Peyer's patch (tissue), 4 donors: ENCODE results near the gene PVR. TPM values are rescaled to one million over a fixed set of nuclear protein-coding genes. Genes with fewer than 3 reads are reported as not detected.

ENCODE experiments used
- DNase-seq, 3 donors: peaks; one replicate each; pipeline ENCODE4 v3.0.0-alpha.2; 2017 to 2019
- H3K27ac ChIP-seq, 4 donors: fragments of 200-600 bp; sonication (generic); one replicate each; pipeline ENCODE4 v1.5.1; 2016 to 2019
- H3K27me3 ChIP-seq, 2 donors: fragments of 200-600 bp; sonication (generic); one replicate each; pipeline ENCODE4 v1.5.1; 2019
- H3K36me3 ChIP-seq, 3 donors: fragments of 200-600 bp; sonication (generic); one replicate each; pipeline ENCODE4 v1.5.1; 2016 to 2019
- H3K4me1 ChIP-seq, 4 donors: fragments of 200-600 bp; sonication (generic); one replicate each; pipeline ENCODE4 v1.5.1; 2016 to 2019
- H3K4me3 ChIP-seq, 4 donors: fragments of 200-600 bp; sonication (generic); 1 replicate in 3 of 4; 2 replicates in 1 of 4; pipeline ENCODE4 v1.5.1; 2016 to 2019; ENCODE audit warnings: mild to moderate bottlenecking in 1 of 4
- H3K9me3 ChIP-seq, 4 donors: fragments of 200-600 bp; sonication (generic); one replicate each; pipeline ENCODE4 v1.5.1; 2016 to 2019; ENCODE audit warnings: mild to moderate bottlenecking in 1 of 4
- POLR2A ChIP-seq, 2 donors: fragments of 450-650 bp; IDR thresholded peaks; one replicate each; pipeline ENCODE4 v1.5.1; 2017; ENCODE audit warnings: antibody characterized with exemption in 2 of 2, mild to moderate bottlenecking in 2 of 2, moderate library complexity in 2 of 2
- total RNA-seq, 4 donors: library from RNA; depleted of rRNA; stranded (reverse); fragments of >200 nt; gene quantifications; one replicate each; pipeline ENCODE4 v1.1.0, GENCODE V29; 2016
- TF ChIP-seq, protein P1 (sequence below), 6 experiments: fragments of 450-650 bp in 4 of 6; fragments of 200-600 bp in 2 of 6; sonication (generic) in 1 of 6; IDR thresholded peaks; one replicate each; pipeline ENCODE4 v1.5.1; 2017 to 2019; ENCODE audit warnings: antibody characterized with exemption in 6 of 6, mild to moderate bottlenecking in 3 of 6, moderate library complexity in 1 of 6

Gene PVR
- total RNA-seq, 4 donors from 2014 or later: 21.7 to 49.3 (median 40.0) TPM

DNA sequence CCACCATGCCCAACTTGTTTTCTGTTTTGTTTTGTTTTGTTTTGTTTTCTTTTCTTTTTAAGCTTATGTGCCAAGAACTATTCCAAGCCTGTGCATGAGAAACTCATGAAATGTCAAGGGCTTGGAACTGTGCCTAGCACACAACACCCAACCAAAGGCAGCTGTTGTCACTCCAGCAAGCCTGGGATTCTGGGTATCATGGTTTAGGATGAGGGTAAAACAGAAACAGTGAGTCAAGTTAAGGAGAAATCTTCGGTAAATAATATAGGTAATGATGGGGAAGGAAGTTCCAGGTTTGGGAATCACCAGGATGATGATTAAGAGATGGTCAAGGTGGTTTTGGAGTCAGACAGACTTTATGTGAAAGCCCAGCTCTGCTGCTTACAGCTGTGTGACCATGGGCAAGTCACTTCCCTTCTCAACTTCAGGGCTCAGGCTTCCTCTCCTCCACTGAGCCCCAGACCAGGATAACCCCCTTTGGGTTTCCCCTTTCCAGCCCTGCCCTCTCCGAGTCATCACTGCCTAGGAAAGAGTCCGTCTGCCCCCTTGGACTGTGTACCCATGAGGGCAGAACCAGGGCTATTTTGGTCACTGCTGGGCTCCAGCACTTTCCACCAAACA lies 5.0 kb downstream of the PVR start:
- Histone ChIP-seq H3K9me3 (no peaks in the 10 kb centered on the region), H3K36me3 (peaks cover 0 to 68% (median 0%) of the 10 kb centered on the region in 3 donors), H3K4me3 (no peak overlapping the region), H3K4me1 (peaks cover 0 to 18% (median 4%) of the 10 kb centered on the region in 4 donors), H3K27me3 (no peaks in the 10 kb centered on the region), H3K27ac (no peak overlapping the region)
- TF ChIP-seq, protein P1, sequence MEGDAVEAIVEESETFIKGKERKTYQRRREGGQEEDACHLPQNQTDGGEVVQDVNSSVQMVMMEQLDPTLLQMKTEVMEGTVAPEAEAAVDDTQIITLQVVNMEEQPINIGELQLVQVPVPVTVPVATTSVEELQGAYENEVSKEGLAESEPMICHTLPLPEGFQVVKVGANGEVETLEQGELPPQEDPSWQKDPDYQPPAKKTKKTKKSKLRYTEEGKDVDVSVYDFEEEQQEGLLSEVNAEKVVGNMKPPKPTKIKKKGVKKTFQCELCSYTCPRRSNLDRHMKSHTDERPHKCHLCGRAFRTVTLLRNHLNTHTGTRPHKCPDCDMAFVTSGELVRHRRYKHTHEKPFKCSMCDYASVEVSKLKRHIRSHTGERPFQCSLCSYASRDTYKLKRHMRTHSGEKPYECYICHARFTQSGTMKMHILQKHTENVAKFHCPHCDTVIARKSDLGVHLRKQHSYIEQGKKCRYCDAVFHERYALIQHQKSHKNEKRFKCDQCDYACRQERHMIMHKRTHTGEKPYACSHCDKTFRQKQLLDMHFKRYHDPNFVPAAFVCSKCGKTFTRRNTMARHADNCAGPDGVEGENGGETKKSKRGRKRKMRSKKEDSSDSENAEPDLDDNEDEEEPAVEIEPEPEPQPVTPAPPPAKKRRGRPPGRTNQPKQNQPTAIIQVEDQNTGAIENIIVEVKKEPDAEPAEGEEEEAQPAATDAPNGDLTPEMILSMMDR (IDR thresholded peaks at IDR 0.05): no peak
- no peak for TF ChIP-seq POLR2A (IDR thresholded peaks at IDR 0.05)
- DNase-seq: no peak

DNA sequence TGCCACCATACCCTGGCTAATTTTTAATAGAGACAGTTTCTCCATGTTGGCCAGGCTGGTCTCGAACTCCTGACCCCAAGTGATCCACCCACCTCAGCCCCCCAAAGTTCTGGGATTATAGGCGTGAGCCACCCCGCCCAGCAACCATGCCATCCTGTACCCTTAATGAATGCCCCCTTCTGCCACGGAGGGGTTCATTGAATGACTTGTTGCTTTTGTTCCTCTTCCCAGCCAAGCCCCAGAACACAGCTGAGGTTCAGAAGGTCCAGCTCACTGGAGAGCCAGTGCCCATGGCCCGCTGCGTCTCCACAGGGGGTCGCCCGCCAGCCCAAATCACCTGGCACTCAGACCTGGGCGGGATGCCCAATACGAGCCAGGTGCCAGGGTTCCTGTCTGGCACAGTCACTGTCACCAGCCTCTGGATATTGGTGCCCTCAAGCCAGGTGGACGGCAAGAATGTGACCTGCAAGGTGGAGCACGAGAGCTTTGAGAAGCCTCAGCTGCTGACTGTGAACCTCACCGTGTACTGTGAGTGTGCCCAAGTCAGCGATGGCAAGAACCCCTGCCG lies 6.0 kb downstream of the PVR start:
- H3K27me3 ChIP-seq: no peaks in the 10 kb centered on the region
- peaks cover 0 to 71% (median 0%) of the 10 kb centered on the region in 3 donors for H3K36me3 ChIP-seq
- H3K27ac ChIP-seq: no peak overlapping the region
- peak in 1 of 3 donors; percentile 34 for DNase-seq
- H3K4me1 ChIP-seq: peaks cover 0 to 21% (median 4%) of the 10 kb centered on the region in 4 donors
- no peak overlapping the region for H3K4me3 ChIP-seq
- H3K9me3 ChIP-seq: no peaks in the 10 kb centered on the region
- TF ChIP-seq, protein P1 (IDR thresholded peaks at IDR 0.05): no peak
- TF ChIP-seq POLR2A (IDR thresholded peaks at IDR 0.05): no peak

DNA sequence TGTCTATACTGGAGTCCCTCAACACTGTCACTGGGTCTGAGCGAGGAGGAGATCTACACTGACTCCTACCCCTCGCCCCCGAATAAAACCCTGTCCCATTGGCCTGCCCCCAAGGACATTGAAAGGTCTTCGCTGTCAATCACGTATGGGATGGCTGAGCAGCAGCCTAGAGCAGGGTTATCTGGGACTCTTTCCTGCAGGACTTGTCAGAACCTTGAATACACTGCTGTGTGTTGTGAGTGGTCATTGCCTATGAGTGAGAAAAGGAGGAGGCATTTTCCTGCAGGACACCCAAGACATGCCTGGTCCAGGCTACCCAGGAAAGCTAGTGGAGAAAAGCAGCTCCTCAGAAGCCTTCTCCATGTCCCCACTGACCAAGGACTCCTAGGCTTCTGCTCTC lies 9.6 kb downstream of the PVR start:
- no peak overlapping the region for H3K27ac ChIP-seq
- DNase-seq: no peak
- H3K9me3 ChIP-seq: no peaks in the 10 kb centered on the region
- TF ChIP-seq, protein P1 (IDR thresholded peaks at IDR 0.05): no peak
- TF ChIP-seq POLR2A (IDR thresholded peaks at IDR 0.05): no peak
- H3K36me3 ChIP-seq: peaks cover 0 to 70% (median 0%) of the 10 kb centered on the region in 3 donors
- no peaks in the 10 kb centered on the region for H3K27me3 ChIP-seq
- H3K4me3 ChIP-seq: no peak overlapping the region
- peaks cover 0 to 7% (median 2%) of the 10 kb centered on the region in 4 donors for H3K4me1 ChIP-seq

DNA sequence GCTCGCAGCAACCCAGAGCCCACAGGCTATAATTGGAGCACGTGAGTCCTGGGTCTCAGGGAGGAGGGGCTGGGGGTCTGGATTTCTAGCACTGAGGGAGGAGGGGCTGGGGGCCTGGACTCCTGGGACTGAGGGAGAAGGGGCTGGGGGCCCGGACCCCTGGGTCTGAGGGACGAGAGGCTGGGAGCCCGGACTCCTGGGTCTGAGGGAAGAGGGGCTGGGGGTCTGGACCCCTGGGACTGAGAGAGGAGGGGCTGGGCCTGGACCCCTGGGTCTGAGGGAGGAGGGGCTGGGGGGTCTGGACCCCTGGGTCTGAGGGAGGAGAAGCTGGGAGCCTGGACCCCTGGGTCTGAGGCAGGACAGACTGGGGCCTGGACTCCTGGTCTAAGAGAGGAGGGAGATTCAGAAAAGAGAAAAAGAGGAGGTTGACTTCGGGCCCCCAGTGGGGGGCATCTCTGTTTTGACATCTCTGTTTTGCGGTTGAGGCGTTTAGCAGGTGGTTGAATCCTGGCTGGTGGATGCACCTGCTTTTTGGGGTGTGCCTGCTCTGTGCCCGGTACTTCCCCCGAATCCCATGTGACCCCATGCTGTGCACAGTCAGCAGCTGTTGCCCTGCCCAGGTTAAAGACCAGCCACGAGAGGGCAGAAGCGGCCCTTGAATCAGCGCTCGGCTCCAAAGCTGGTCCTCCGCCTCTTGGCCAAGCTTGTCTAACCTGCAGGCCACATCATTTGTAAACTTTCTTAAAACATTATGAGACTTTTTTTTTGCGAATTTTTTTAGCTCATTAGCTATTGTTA lies 10.5 kb downstream of the PVR start:
- Histone ChIP-seq H3K4me3 (no peak overlapping the region), H3K27me3 (no peaks in the 10 kb centered on the region), H3K36me3 (peaks cover 0 to 75% (median 0%) of the 10 kb centered on the region in 3 donors), H3K27ac (no peak overlapping the region), H3K9me3 (no peaks in the 10 kb centered on the region), H3K4me1 (peaks cover 0 to 7% (median 1%) of the 10 kb centered on the region in 4 donors)
- TF ChIP-seq POLR2A (IDR thresholded peaks at IDR 0.05): no peak
- TF ChIP-seq, protein P1 (IDR thresholded peaks at IDR 0.05): peak; percentile 28 to 85 (median 62)
- DNase-seq: peak; percentile 85 to 94 (median 86)

DNA sequence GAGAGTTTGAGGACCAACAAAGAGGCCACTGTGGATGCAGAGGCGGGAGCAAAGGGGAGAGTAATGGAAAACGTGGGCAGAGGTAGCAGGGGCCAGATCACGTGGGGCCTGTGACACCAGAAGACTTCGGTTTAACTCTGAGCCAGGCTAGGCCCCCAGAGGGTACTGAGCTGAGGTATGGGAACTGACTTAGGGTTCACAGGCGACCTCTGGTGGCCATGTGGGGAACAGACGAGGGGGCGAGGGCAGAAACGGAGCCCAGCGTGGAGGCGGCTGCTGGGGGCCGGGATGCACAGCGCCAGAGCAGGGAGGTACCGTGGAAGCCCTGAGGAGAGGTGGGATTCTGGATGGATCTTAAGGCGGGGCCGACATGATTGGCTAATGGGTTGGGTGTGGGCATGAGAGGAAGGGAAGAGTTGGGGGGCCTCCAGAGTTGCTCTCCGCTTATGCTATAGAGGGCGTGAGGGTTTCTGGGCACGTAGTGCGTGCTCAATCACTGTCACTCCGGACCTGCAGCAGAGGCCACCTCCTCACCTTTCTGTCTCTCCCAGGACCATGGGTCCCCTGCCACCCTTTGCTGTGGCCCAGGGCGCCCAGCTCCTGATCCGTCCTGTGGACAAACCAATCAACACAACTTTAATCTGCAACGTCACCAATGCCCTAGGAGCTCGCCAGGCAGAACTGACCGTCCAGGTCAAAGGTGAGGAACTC lies 13.7 kb downstream of the PVR start:
- DNase-seq: peak; percentile 58 to 85 (median 75)
- Histone ChIP-seq H3K4me3 (no peak overlapping the region), H3K9me3 (no peaks in the 10 kb centered on the region), H3K27me3 (no peaks in the 10 kb centered on the region), H3K4me1 (peaks cover 0 to 7% (median 1%) of the 10 kb centered on the region in 4 donors), H3K36me3 (peaks cover 0 to 73% (median 0%) of the 10 kb centered on the region in 3 donors), H3K27ac (no peak overlapping the region)
- TF ChIP-seq POLR2A (IDR thresholded peaks at IDR 0.05): no peak
- TF ChIP-seq, protein P1 (IDR thresholded peaks at IDR 0.05): peak; percentile 44 to 90 (median 85)
